ENCODE data around the gene LIG4.
"Not testable (repeated sequence)": the region's sequence is repeated elsewhere in the genome, so short reads cannot be mapped to it uniquely, and the experiment has no call there.

LIG4 gene

DNA sequence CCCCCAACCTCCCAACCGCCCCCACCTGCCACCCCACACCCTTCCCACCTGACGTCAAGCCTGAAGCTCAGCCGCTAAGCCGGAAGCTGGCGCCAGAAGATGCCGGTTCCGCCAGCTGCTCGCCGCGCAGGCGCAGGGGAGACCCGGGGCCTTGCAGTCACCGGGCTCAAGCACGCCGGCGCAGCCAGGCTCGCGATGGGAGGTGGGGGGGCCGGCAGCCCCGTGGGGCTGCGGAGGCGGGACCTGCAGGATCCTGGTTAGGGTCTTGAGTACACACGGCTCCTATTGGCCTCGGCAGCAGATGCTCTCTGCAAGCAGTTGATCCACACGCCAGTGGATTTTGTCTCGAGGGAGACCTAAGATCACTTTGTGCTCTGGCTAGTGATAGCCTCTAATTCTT is at the start of gene LIG4:
Gene LIG4, minus strand, starts transcription at position 101 of the 400 bp plus-strand sequence. CDS start 4,268 bp downstream, outside the sequence.
- FAIRE-seq = no peak

DNA sequence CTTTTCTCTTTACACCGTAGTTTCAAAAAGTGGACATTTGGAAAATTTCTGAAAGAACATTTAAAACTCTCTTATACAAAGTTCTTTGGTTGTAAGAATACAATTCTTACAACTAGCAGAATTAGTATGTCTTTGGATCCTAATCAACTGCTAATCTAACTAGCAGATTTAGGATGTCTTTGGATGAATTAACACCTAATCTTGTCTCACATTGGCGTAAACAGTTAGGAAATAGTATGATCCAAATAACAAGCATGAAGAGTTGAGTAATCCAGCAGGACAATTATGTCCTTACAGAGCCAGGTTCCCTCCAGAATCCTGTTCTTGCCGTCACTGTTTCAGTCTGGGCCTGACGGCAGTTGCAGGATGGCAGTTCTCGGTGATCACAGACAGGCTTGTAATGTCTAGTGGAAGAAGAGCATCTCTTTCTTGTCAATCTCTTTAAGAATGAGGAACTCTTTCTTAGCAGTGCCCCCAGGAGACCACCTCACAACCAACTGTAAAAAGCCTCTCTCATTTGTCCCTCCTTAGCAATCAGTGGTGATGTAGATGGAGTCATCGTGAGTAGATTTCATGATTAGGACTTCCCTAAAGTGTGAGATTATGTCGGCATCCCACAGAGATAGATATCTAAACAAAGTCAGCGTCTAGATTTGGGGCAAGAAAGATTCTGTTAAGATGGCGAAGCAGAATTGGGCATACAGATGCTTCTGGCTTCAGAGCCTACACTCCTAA is 48.5 kb upstream of the LIG4 start:
- FAIRE-seq = no peak

DNA sequence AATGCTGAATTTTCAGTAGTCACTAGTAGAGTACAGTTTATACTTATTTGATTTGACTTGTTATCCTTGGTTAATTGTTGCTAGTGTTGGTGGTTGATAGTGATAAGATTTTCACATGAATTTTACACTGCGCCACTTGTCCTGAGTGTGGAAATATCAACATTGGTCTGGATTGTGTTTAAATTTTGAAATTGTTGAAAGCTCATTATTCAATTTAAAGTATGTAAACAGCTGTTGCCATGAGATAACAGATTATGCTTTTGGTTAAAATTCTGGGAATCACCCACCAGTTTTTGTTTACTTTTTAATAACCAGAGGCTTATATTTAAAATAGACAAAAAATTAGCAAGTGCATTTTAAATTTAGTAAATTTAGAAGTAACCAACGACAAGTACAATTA is 41.9 kb upstream of the LIG4 start:
- FAIRE-seq = peak; percentile 43

DNA sequence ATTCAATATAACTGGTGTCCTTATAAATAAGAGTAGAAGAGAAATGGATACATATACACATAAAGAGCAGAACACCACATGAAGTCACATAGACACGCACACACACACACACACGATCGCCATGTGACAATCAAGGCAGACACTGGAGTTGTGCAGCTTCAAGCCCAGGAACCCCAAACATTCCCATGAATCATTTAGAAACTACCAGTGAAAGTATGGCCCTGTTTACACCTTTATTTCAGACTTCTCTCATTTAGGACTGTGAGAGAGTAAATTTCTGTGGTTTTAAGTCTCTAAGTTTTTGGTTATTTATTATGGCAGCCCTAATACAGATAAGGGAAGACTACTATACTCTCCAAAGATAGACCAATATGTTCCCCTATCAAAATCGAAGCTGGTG is 33.8 kb upstream of the LIG4 start:
- no peak for FAIRE-seq

GRCh38 chr13:108230377-108230776 is 15.0 kb upstream of the LIG4 start:
- FAIRE-seq = no peak

GRCh38 chr13:108227651-108228272 is 12.4 kb upstream of the LIG4 start:
- peak; percentile 95 for FAIRE-seq

- FAIRE-seq = no peak
These were observed 10.8 kb upstream of the LIG4 start for GRCh38 chr13:108226184-108226583.

DNA sequence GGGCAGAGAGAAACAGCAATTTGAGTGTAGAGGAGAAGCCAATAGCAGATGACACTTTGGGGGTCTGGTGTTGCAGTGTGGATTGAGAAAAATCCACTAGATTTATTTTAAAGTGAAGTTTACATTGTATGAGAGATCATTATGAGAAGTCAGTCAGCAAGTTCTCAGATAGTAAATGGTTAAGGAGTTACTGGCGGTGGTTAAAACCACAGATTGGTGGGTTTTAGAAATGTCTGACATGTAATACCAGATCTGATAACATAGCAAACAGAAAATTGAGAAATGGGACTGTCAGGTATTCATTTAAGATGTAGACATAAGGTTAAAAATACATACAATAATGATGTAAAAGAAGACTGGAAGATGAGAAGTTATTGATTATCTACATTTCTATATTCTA is 10.1 kb upstream of the LIG4 start:
- FAIRE-seq = no peak

- no peak for FAIRE-seq
These were observed 8.6 kb upstream of the LIG4 start for GRCh38 chr13:108223687-108224503.

- FAIRE-seq = no peak
These were observed 4.7 kb upstream of the LIG4 start for GRCh38 chr13:108220041-108220440.

DNA sequence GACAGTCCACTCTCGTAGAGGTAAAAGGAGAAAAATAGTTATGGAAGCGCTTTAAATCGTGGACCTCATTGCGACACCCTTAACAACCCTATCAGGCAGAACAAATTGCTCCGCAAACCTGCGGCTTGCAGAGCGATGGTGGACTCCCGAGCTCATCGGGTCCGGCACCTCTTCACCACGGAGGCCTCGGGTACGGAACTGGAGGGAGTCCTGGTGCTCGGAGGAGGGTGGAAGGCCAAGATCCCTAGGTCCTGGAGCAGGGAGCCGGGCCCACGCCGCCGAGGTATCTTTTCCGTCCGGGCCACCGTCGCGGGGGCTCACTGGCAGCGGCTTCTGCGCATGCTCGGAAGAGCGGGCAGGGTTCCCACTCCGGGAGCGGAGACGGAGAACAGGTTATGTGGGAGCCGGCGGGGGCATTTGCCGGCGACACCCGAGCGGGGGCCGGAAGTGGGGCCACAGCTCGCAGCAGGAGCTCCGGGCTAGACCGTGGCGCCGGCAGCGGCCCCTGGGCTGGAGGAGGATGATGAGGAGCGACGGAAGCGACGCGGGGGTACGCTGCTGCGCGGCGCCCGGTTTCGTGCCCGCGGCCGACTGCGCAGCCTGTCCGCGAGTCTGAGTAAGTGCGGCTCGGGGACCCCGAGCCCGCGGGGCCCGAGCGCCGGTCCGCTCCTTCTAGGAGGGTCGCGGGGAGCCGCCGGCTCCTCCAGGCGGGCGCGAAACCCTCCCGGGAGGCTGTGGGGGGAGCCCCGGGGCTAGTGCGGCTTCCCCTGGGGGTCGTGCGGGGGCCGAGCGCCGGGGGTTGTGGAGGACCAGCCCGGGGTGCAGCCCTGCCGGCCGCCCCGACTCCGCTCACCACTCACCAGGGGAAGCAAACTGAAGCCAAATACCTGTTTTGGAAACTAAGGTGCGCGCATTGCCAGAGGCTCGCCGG is 3.0 kb upstream of the LIG4 start, which contains the start of gene ABHD13:
Gene ABHD13, plus strand, starts transcription at position 349 of the 931 bp plus-strand sequence. CDS start 10,827 bp downstream, outside the sequence.
- FAIRE-seq = peak; percentile 60

- not testable (repeated sequence) for FAIRE-seq
These were observed 2.1 kb upstream of the LIG4 start for GRCh38 chr13:108217307-108218043.

- no peak for FAIRE-seq
These were observed 680 bp downstream of the LIG4 start for GRCh38 chr13:108214441-108215271.

GRCh38 chr13:108213946-108214345 is 1.4 kb downstream of the LIG4 start:
- FAIRE-seq = no peak

DNA sequence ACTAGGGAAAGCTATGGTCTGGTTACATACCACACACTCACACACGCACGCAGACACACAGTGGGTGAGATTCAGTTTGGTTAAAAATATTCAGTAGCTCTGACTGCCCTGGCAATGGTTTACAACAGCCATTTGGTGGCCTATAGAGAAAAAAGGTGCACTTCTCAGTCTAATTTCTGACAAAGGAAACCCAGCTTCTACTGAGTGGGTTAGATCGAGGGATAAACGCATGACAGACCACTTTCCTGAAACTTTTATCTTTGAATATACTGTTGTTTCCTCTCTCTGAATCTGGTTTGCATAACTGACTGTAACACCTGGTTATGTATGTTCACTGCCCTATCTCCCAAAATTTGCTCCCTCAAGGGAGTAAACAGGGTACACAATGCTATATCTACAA is 2.5 kb downstream of the LIG4 start:
- FAIRE-seq = no peak

- FAIRE-seq = no peak
These were observed 4.8 kb downstream of the LIG4 start for GRCh38 chr13:108210551-108210950.

DNA sequence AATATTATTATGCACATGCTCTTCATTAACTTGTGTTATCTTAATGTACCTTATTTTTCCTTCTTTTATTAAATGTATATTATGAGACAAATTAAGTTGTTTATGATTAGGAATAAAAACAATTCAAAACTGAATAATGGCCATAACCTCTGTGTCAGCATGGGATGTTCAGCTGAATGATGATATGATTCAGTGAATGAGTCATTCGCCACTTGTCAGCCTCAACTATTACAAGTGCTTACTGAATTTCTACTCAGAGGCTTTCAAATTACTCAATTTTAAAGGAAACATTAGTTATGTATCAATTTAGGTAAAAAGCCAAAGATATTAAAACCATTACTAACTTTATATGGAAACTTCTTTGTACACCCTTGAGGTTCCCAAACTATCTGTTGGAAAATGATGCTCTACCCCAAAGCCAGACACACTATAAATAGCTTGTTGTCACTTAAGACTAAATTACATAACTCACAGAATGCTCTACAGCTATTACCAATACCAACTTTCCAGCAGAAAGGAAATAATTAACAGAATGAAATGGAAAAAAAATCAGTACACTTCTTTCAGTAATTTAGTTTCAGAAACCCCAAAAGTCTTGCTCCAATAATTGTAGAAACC is 14.4 kb downstream of the LIG4 start:
- FAIRE-seq = no peak

DNA sequence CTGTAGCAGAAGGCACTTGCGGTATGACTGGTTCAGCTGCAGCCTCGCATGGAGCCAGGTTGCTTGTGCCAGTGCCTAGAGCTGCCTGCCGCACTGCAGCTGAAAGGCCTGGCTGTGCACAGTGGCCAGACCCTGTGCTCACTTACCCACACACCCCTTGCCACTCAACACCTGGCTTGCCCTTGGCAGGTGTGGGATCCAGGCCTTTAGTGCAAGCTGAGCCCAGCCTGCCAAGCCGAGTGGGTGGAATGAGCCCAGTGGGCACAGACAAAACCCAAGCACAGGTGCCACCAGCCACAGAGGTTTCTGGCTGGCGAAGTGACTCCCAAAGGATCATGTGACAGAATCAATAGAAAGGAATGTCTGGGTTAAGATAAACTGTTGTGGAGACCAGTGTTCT is 19.5 kb downstream of the LIG4 start:
- FAIRE-seq = no peak

DNA sequence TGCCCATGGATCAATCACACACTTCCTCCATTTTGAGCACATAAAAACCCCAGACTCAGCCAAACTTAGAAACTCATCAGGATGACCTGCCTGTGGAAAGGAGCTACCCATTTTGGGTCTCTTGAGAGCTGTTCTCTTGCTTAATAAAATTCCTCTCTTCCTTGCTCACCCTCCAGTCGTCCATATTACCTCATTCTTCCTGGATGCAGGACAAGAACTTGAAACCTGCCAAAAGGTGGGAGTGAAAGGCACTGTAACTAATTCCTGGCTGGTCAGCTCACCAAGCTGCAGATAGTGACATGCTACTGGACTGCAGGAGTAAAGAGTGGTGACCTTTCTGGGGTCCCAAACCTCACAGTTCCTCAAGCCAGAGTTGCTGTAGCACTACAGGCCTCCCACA is 20.2 kb downstream of the LIG4 start:
- no peak for FAIRE-seq

DNA sequence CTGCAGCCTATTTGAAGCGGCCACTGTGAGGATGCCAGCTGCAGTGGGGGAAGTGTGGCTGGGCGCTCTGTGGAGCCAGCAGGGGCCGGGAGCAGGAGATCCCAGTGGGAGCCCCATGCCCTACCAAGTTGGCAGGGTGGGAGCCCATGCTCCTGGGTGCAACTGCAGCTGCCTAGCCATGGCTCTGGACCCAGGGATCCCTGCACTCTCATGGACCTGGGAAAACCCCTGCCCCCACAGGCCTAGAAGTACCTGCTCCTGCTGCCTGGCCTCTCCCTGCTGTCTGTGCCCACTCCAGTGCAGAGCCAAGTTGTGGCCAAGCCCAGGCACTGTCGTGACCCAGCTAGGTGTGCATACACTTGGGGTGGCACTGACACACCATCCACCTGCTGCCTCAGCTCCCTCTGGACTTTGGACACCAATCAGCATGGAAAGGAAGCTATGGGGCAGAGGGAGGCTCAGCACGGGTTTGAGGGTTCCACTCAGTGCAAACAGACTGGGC is 20.9 kb downstream of the LIG4 start:
- no peak for FAIRE-seq
